Keratinocyte (primary cell): ENCODE measurements around the gene RAMP1. TPM values are rescaled to one million over a fixed set of nuclear protein-coding genes. Genes with fewer than 3 reads are reported as not detected.

Experiments
- DNase-seq: peaks from one replicate; pipeline ENCODE4 v3.0.0-alpha.2; 2011; ENCODE audit warnings: low read depth, missing footprints, low spot score
- FAIRE-seq: peaks from 2 replicates; lab custom pipeline; 2011; peaks lifted over from hg19 to GRCh38; lab: Jason Lieb, UNC
- H2AFZ ChIP-seq: 2 replicates; pipeline ENCODE4 v1.6.0; 2012; ENCODE audit warnings: low read length, control low read depth, inconsistent platforms; ENCODE audit not compliant: control insufficient read depth
- H3K27ac ChIP-seq: 2 replicates; pipeline ENCODE4 v1.5.1; 2011; ENCODE audit warnings: low read length; ENCODE audit not compliant: control insufficient read depth, insufficient read depth
- H3K27me3 ChIP-seq: 3 replicates; pipeline ENCODE4 v1.6.0; 2011; ENCODE audit warnings: low read length; ENCODE audit not compliant: control insufficient read depth, insufficient read depth; ENCODE audit errors: extremely low read depth
- H3K36me3 ChIP-seq, 2 experiments: 2 replicates in 1 of 2; 3 replicates in 1 of 2; pipeline ENCODE4 v1.5.1; 2011; ENCODE audit warnings: low read length in 2 of 2, mild to moderate bottlenecking in 1 of 2; ENCODE audit not compliant: control insufficient read depth in 2 of 2, insufficient read depth in 2 of 2; ENCODE audit errors: extremely low read depth in 1 of 2
- H3K4me1 ChIP-seq: 3 replicates; pipeline ENCODE4 v1.5.1; 2011; ENCODE audit warnings: low read length; ENCODE audit not compliant: control insufficient read depth, insufficient read depth; ENCODE audit errors: extremely low read depth
- H3K4me2 ChIP-seq: 3 replicates; pipeline ENCODE4 v1.6.0; 2011; ENCODE audit warnings: low read depth, low read length; ENCODE audit not compliant: control insufficient read depth, insufficient read depth; ENCODE audit errors: extremely low read depth
- H3K4me3 ChIP-seq, 3 experiments: fragments of 200-600 bp in 1 of 3; sonication (generic) in 1 of 3; 2 replicates in 2 of 3; 3 replicates in 1 of 3; pipeline ENCODE4 v1.5.1; 2011 to 2016; ENCODE audit warnings: low read length in 3 of 3, mild to moderate bottlenecking in 3 of 3, control low read depth in 2 of 3, inconsistent platforms in 1 of 3, low read depth in 1 of 3, mixed read lengths in 1 of 3, mixed run types in 1 of 3, moderate library complexity in 1 of 3; ENCODE audit not compliant: control insufficient read depth in 2 of 3, insufficient read depth in 2 of 3; ENCODE audit errors: extremely low read depth in 1 of 3
- H3K79me2 ChIP-seq: 2 replicates; pipeline ENCODE4 v1.6.0; 2012; ENCODE audit warnings: low read length; ENCODE audit not compliant: control insufficient read depth, insufficient read depth
- H3K9ac ChIP-seq: 3 replicates; pipeline ENCODE4 v1.6.0; 2011; ENCODE audit warnings: low read length; ENCODE audit not compliant: control insufficient read depth, insufficient read depth; ENCODE audit errors: extremely low read depth
- H3K9me1 ChIP-seq: 3 replicates; pipeline ENCODE4 v1.6.0; 2011; ENCODE audit warnings: low read length; ENCODE audit not compliant: control insufficient read depth, insufficient read depth; ENCODE audit errors: extremely low read depth
- H3K9me3 ChIP-seq: 2 replicates; pipeline ENCODE4 v1.5.1; 2012; ENCODE audit warnings: low read depth, low read length; ENCODE audit not compliant: control insufficient read depth
- H4K20me1 ChIP-seq: 3 replicates; pipeline ENCODE4 v1.6.0; 2011; ENCODE audit warnings: low read length; ENCODE audit not compliant: control insufficient read depth, insufficient read depth; ENCODE audit errors: extremely low read depth
- EZH2 ChIP-seq: IDR thresholded peaks from one replicate; pipeline ENCODE4 v1.6.1; 2012; ENCODE audit warnings: inconsistent platforms, mild to moderate bottlenecking, low read length, moderate library complexity
- dilution Hi-C: fragments of 300-500 bp; cut with MboI; formaldehyde crosslinking; loops from one replicate; pipeline ENCODE4 v1.7.0; 2020; ENCODE audit warnings: low sequenced_read_pairs; ENCODE audit not compliant: extremely low pct_ligation_motif_present
- polyA plus RNA-seq, 5 experiments: library from polyadenylated mRNA; depleted of rRNA in 3 of 5; stranded (reverse) in 3 of 5; stranded (forward) in 1 of 5; unstranded in 1 of 5; fragments of >200 nt; gene quantifications; 1 replicate in 1 of 5; 2 replicates in 3 of 5; 3 replicates in 1 of 5; pipeline versions ENCODE4 v1.2.1 to v1.2.3, GENCODE V29; 2011 to 2012; ENCODE audit warnings: missing spikeins in 2 of 5, low read depth in 1 of 5, low replicate concordance in 1 of 5
- TF ChIP-seq, protein P1 (sequence below), 3 experiments: IDR thresholded peaks in 1 of 3; conservative IDR thresholded peaks in 1 of 3; optimal IDR thresholded peaks in 1 of 3; 2 replicates in 2 of 3; 3 replicates in 1 of 3; pipeline versions ENCODE3 to v1.5.1; 2011; ENCODE audit warnings: low read length in 3 of 3, mild to moderate bottlenecking in 3 of 3, moderate library complexity in 2 of 3, control low read depth in 1 of 3, inconsistent platforms in 1 of 3; ENCODE audit not compliant: insufficient read depth in 2 of 3; ENCODE audit errors: extremely low read depth in 1 of 3

The RAMP1 gene
- polyA plus RNA-seq, 1 donor (not counting 4 experiments of a cell fraction or from before 2014, with no cell fraction given), result 0.69 TPM

DNA sequence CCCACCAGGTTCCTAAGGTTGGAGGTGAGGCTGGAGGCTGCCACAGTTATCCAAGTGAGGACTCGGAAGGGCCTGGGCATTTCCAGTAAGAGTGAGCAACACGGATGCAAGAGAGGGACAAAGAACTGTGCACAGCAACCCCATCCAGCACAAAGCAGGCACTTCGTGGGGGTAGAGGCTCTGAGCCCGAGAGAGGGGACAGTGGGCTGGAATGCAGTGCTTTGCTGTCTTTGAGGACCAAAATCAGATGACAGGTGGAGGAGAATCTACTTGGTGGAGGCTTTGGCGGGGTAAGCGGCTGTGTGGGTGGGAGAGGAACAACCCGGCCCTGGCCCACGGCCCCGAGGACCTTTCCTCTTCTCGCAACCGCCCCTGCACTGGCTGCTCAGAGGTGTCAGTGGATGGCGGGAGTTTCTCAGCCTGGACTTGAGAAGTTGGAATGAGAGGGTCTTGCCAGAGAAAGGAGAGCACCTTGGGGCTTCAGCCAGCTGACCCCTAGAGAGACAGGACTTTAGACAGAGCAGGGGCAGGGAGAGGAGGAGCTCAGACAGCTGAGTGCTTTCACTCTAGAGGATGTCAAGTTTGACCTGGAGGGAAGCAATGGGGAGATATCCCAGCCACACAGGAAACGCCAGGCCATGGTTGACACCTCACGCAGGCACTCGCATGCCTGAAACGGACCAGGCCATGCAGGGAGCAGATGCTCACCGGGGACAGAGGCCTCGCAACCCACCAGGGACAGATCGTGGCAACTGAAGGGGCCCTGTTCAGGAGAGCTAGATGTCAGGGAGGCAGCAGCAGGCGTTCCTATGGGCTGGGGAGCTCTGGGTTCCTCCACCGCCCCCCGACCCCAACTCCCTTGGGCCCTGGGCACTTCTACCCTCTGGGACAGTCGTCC is 11.6 kb downstream of the RAMP1 start:
- no peak overlapping the region for H2AFZ ChIP-seq
- dilution Hi-C loops, result no loop called here

DNA sequence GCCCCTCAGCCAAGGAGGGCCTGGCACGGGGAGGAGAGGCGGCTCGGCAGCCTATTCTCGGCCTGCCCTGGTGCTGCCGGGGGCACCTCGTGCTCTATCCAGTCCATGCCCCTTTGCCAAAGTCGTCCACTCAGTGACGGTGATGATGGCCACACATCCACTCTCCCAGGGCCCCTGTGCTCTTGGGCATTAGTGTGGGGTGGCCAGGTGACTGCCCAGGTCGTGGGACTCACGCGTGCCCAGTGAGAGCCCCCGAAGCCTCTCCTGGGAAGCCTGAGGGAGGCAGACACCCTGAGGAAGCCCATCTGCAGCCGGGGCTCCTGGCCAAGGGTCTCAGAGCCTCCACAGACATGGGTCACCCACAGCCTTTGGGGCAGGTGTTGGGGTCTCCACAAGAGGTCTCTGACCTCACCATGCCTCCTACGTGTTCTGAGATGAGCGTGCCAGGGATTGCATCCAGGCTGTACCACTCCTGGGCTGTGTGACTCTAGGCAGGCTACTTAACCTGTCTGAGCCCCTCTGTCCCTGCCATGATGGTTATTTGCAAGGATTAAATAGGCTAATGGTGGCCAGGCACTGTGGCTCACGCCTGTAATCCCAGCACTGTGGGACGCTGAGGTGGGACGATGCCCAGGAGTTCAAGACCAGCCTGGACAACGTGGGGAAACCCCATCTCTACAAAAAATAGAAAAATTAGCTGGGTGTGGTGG is 12.9 kb downstream of the RAMP1 start:
- Histone ChIP-seq H3K4me3 (no peak overlapping the region), H3K9me1 (peaks cover 4% of the 10 kb centered on the region), H4K20me1 (no peaks in the 10 kb centered on the region), H3K27ac (no peak overlapping the region), H2AFZ (no peak overlapping the region), H3K4me2 (no peak overlapping the region), H3K9ac (no peak overlapping the region), H3K79me2 (no peaks in the 10 kb centered on the region), H3K36me3 (no peaks in the 10 kb centered on the region), H3K27me3 (no peaks in the 10 kb centered on the region), H3K4me1 (peaks cover 28% of the 10 kb centered on the region), H3K9me3 (no peaks in the 10 kb centered on the region)
- no peak for DNase-seq
- FAIRE-seq, result no peak
- no peak for TF ChIP-seq EZH2
- TF ChIP-seq, protein P1, sequence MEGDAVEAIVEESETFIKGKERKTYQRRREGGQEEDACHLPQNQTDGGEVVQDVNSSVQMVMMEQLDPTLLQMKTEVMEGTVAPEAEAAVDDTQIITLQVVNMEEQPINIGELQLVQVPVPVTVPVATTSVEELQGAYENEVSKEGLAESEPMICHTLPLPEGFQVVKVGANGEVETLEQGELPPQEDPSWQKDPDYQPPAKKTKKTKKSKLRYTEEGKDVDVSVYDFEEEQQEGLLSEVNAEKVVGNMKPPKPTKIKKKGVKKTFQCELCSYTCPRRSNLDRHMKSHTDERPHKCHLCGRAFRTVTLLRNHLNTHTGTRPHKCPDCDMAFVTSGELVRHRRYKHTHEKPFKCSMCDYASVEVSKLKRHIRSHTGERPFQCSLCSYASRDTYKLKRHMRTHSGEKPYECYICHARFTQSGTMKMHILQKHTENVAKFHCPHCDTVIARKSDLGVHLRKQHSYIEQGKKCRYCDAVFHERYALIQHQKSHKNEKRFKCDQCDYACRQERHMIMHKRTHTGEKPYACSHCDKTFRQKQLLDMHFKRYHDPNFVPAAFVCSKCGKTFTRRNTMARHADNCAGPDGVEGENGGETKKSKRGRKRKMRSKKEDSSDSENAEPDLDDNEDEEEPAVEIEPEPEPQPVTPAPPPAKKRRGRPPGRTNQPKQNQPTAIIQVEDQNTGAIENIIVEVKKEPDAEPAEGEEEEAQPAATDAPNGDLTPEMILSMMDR (optimal IDR thresholded peaks at IDR 0.05 in 1 of 3, IDR thresholded peaks at IDR 0.05 in 1 of 3, conservative IDR thresholded peaks at IDR 0.05 in 1 of 3; ENCODE audit: extremely low read depth in 1 of 3, insufficient read depth in 2 of 3, low read length in 3 of 3), result no peak
- dilution Hi-C loops, result no loop called here

More for the DNA sequence above, 11.6 kb downstream of the RAMP1 start:
- Histone ChIP-seq H3K4me2 (no peak overlapping the region), H3K4me1 (peaks cover 33% of the 10 kb centered on the region), H4K20me1 (no peaks in the 10 kb centered on the region), H3K9me3 (no peaks in the 10 kb centered on the region), H3K9ac (no peak overlapping the region), H3K27me3 (no peaks in the 10 kb centered on the region), H3K9me1 (peaks cover 4% of the 10 kb centered on the region), H3K27ac (no peak overlapping the region), H3K79me2 (no peaks in the 10 kb centered on the region), H3K36me3 (no peaks in the 10 kb centered on the region), H3K4me3 (no peak overlapping the region)
- no peak for TF ChIP-seq EZH2
- TF ChIP-seq, protein P1 (optimal IDR thresholded peaks at IDR 0.05 in 1 of 3, IDR thresholded peaks at IDR 0.05 in 1 of 3, conservative IDR thresholded peaks at IDR 0.05 in 1 of 3; ENCODE audit: extremely low read depth in 1 of 3, insufficient read depth in 2 of 3, low read length in 3 of 3), result no peak
- FAIRE-seq (no peak), DNase-seq (no peak)
